ENCODE results near the gene MCEE.

GRCh38 chr2:71174207-71174606, 44.2 kb upstream of the MCEE start:
- no peak for TF ChIP-seq CTCF (IDR thresholded peaks at IDR 0.05)
- TF ChIP-seq POLR2A (IDR thresholded peaks at IDR 0.05): no peak
